T-helper 9 cell (primary cell): ENCODE data around the gene MRFAP1.
"Not testable (repeated sequence)": the region's sequence is repeated elsewhere in the genome, so short reads cannot be mapped to it uniquely, and the experiment has no call there.

ENCODE experiments used
- DNase-seq: peaks from one replicate; pipeline ENCODE4 v3.0.0-alpha.2; 2020

MRFAP1 gene

DNA sequence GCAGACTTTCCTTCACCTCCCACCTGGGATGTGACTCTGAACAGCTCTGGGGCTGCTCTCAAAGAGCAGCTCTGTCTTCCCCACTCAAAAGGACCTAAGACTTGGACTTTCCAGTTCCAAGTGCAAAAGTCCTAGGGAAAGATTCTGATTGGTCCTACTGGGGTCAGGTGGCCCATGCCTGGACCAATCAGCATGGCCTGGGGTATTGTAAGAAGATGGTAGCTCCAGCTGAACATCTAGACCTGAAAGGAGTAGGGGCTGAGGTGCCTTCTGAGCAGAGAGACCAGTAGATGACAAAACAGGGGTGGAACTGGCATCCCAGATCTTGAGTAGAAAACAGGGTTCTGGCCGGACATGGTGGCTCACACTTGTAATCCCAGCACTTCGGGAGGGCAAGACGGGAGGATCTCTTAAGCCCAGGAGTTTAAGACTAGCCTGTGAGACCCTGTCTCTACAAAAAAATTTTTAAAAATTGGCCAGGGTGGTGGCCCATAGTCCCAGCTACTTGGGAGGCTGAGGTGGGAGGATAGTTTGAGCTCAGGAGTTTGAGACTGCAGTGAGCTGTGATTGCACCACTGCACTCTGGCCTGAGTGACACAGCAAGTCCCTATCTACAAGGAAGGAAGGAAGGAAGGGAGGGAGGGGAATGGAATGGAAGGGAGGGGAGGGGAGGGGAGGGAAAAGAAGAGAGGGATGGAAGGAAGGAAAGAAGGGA is 27.4 kb upstream of the MRFAP1 start:
- DNase-seq: no peak

DNA sequence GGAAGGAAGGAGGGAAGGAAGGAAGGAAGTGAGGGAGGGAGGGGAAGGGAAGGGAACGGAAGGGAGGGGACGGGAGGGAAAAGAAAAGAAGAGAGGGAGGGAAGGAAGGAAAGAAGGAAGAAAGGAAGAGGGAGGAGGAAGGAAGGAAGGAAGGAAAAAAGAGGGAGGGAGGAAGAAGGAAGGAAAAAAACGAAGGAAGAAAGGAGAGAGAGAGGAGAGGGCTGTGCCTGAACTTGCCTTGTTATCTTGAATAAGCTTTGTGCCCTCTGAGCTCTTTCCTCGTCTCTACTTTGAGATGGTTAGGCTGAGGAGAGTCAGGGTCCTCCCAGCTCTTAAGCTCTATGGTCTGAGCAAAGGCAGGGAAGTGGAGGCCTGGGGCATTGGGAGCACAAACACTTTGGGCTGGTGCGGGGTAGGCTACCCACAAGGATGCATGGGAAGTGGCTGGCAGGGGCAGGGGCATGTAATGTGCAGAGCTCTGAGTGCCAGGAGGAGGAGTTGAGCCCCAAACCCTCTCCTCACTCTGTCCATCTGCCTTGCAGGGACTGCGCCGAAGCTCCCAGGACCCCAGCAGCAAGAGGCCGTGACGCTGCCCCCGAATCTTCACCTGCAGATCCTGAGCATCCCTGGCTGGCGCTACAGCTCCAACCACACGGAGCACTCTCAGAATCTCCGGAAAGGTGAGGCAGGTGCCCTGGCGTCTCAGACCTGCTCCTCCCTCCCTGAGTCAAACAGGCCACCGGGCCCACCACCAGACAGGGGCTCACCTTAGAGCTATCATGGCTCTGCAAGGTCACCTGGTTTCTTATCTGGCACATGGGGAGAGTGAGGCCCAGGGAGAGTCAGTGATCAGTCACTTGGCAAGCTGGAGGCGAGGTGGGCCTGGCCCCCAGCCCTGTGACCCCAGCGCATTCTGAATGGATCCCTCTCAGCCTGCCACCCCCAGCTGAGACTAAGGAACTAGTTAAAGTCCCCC is 26.5 kb upstream of the MRFAP1 start:
- DNase-seq: no peak

DNA sequence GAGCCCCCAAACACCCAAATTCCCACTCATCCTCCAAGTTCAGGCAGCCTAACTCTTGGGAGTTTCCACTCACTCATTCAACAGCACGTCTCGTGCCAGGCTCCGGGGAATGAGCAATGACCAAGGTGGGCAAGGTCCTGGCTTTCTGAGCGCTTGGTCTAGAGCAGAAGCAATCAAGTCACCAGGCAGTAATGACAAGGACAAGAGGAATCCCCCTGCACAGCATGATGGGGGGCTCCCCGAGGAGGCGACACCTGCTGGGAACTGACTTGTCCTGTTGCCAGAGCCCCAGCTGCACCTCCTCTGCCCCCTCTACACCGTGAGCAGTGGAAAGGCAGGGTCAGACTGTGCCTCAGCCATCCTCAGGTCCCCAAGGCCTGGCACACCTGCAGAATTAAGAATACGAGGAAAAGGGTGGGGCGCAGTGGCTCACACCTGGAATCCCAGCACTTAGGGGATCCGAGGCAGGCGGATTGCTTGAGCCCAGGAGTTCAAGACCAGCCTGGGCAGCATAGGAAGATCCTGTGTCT is 25.7 kb upstream of the MRFAP1 start:
- DNase-seq: no peak

DNA sequence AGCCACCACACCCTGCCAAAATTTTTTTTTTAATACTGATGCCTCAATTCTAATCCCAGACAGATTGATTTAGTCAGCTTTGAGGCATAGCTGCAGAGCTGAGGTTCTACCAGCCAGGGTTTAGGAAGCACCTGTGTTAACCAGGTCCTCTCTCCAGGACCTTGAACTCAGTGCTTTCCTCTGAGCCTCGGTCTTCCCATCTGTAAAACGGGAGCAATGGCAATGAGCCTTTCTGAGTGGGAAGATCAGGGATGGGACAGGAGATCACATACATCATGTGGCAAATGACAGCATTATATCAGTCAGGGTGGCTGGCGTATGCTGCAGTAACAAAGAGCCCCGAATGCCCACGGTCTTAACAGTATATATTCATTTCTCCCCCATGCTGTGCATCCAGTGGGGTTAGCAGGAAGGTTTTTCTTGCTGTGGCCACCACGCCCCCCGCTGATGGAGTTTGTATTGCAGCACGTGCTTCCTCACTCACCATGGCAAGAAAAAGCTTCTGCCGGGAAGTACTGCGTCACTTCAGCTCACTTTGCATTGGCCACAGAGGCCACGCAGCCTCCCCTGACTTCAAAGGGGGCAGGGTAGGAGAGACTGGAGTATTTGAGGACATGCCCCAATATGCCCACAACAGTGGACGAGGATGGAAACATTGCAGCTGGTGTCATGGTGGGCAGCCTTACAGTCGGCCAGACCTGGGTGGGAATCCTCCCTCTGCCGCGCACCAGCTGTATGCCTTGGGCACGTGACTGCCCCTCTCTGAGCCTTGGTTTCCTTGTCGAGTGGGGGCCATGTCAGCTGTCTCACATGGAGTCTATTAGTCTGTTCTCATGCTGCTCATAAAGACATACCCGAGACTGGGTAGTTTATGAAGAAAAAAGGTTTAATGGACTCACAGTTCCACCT is 24.1 kb upstream of the MRFAP1 start:
- no peak for DNase-seq

DNA sequence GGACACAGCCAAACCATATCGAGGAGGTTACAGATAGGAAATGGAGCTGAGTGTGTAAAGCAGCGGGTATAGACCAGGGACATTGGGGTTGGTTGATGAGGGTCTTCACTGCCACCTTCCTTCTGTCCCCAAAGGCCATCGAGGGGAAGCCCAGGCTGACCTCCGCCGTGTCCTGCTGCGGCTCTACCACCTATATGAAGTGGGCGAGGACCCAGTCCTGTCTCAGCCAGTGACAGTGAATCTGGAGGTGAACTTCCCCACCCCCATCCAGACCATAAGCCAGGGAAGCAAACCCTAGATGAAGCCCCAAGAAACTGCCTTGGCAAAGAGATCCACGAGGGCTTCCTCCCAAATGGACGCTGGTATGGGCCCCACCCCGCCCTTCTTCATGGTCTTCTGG is 23.2 kb upstream of the MRFAP1 start:
- no peak for DNase-seq

DNA sequence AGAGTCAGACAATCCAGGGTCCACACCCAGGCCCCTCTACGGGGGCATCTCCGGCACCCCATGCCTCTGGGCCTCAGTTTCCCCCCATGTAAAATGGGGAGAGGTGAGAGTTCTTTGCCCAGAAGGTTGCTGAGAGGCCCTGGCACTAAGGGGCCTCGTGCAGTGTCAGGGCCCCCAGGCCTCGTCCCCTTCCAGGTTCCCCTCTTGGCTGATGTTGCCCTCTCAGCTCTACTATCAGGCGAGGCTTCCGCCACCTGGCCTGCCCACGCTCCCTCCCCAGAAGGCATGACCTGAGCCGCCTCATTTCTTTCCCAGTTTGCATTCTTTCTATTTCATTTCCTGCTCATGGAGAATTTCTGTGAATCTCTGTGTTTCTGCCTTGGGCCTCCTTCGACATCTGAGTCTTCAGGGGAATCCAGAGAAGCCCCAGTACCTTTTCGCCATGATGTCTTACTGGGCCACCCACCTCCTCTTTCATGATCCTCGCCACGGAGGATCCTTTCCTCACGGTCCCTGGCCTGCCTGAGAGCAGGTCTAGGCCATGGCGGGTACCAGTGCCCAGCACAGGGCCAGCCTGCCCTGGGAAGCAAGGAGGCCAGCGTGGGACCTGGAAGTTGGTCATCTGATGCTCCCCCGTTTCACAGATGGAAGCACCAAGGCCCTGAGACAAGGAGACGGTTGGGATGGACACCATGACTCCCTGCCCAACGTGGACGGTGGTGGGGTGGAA is 21.9 kb upstream of the MRFAP1 start:
- DNase-seq: no peak

DNA sequence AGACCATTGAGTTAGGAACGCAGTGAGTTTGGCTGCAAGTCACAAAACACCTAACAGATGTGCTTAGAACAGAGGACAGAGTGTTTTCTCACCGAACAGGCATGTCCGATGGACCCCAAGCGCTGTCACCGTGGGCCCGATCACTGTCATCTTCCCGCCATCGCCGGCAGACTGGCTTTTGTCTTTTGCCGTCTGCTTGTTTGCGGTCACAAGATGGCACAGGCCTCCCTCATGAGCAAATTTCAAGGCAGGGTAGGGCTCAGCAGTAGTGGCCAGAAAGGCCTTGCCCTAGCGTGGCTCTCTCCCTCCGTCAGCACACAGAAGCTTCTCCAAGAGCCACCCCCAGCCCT is 21.4 kb upstream of the MRFAP1 start:
- DNase-seq: no peak

DNA sequence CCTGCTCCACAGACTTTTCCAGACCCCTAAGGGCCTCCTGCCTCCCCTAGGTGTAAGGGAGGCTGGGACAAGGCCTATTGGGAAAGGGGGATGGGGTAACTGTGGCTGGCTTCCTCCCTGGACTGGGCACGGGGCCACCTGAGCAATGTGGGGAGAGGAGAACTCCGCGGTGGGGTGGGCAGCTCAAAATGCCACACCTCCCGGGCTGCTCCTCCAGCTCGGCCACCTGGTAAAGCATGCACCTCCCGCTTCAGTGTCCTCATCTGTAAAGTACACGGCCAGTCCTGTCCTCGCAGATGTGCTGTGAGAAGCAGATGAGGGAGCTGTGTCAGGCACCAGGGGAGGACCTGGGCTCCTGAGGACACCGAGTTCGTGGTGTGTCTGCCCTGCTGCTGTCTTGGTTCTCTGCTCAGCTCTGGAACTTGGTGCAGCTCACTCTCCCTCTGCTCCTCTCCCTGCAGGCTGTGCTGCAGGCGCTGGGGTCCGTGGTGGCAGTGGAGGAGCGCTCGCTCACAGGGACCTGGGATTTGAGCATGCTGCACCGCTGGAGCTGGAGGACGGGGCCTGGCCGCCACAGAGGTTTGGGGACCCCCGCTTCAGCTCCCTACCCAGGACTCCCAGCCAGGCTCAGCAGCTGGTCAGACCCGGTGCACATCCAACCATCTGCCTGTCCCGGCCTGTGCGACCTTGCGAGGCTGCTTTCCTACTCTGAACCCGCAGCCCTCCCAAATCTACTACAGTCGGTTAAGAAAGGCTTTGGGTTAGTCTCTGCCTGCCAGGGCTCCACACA is 20.8 kb upstream of the MRFAP1 start:
- DNase-seq: no peak

DNA sequence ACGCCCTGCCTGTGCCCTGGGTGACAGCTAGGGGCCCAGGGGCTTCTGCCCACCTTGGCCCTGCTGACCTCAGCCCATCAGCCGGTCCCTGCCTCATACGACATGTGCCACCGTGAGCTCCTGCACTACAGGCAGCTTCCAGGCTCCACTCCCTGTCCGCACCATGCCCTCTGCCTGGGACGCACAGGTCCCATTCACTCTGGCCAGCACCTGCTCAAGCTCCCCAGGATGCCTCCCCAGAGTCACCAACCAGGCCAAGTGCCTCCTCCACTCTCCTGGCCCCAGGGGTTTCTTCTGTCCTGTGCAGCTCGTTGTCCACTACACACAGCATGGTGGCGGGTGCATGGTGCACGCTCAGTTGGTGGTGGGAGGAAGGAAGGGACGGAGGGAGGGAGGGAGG is 20.2 kb upstream of the MRFAP1 start:
- no peak for DNase-seq

DNA sequence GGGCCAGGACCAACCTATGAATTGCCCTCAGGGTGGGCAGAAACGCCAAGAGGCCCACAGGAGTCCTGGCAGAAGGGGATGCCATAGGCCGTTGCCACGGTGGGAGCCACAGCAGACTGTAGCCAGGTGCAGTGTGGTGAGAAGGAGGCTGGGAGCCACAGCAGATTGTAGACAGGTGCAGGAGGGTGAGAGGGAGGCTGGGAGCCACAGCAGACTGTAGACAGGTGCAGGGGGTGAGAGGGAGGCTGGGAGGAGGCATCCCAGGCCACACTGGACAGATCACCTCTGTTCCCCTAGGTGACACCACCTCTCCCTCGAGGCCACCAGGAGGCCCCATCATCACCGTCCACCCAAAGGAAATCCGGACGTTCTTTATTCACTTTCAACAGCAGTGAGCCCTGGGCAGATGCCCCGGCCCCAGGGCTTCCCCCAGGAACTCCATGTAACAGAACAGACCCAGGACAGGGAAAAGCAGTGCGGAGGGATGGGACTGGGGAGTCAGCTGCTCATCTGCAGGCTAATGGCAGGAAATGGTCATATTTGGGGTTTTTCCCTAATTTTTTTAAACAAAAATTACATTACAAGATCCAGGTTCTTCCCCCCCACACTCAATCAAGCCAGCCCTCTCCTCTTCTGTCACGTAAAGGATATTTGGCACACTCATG is 19.5 kb upstream of the MRFAP1 start:
- DNase-seq: no peak

DNA sequence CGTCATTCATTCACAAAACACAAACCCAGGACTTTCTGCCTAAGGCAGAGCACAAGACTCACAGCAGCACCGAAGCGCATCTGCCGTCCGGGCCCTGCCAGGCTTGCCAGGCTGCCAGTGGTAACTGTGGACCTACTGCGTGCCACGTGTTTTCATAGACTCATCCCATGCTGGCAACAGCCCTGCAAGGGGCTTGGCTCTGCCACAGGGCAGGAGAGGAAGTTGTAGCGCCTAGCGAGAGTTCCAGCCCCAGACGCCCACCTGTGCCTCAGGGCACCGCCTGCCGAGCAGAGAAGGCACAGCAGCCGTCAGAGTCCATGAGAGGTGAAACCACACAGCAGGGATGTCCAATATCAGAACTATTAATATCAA is 18.9 kb upstream of the MRFAP1 start:
- no peak for DNase-seq

DNA sequence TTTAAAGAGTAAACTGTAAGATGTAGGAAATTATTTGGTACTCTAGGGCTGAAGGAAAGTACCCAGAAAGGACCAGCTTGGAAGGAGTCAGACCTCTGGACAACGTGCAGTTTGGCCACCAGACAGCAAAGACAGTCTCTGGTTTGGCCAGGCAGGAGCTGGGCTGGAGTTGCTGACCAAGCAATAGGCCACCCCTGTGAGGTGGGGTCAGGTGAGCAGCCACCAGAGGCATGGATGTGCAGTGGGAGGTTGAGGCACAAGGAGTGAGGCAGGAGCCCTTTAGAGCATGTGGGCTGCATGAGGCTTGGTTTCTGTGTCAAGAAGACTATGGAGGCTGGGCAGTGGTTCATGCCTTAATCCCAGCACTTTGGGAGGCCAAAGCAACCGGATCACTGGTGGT is 17.7 kb upstream of the MRFAP1 start:
- DNase-seq: no peak

DNA sequence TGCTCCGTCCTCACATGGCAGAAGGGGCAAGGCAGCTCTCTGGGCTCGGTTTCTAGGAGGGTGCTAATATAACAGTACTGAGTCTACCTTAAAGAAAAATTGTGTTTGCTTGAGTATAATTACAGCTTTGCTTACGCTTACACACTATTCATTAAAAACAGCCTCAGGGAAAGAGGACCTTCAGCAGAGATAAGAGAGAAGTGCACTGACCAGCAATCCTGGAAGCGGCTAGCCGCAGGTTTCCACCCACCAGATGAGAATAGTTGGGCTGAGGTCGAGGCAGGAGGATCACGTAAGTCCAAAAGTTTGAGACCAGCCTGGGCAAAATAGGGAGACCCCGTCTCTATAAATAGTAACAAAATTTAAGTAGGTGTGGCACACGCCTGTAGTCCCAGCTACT is 15.2 kb upstream of the MRFAP1 start:
- DNase-seq: no peak

DNA sequence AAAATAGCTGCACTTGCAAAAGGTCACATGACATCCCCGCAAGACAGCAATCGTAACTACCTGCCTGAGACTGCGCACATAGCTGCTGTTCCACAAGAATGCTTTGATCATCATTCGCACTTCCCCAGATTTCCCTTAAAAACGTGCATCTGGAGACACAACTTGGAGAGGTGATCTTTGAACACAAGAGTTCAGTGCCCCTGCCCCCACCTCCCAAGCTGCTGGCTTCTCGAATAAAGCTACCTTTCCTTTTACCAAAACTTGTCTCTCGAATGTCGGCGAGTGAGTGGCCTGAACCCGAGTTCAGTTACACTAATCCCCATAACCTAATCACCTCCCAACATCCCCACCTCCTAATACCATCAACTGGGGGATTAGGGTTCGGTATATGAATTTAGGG is 14.4 kb upstream of the MRFAP1 start:
- no peak for DNase-seq

DNA sequence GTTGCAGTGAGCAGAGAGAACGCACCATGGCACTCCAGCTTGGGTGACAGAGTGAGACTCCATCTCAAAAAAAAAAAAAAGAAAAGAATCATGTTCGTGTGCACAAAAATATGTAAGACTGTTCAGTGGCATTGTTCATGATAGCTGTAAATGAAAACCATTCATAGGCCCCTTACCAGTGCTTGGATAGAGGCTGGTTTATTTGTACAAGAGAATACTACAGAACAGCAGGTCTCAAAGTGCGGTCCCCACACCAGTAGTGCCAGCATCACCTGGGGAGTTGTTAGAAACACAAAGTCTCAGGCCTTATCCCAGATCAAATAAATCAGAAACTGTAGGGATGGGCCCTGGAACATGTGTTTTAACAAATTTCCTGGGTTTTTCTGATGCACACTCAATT is 12.7 kb upstream of the MRFAP1 start:
- no peak for DNase-seq

DNA sequence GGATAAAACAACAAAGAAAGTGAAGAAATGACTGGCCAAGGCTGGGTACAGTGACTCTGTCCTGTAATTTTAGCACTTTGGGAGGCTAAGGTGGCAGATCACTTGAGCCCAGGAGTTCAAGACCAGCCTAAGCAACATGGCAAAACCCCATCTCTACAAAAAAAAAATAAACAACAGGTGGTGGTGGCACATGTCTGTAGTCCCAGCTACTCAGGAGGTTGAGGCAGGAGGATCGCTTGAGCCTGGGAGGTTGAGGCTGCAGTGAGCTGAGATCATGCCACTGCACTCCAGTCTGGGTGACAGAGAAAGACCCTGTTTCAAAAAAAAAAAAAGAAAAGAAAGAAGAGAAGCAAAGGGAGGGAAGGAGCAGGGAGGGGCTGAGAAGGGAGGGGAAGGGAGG is 12.0 kb upstream of the MRFAP1 start:
- DNase-seq: not testable (repeated sequence)

DNA sequence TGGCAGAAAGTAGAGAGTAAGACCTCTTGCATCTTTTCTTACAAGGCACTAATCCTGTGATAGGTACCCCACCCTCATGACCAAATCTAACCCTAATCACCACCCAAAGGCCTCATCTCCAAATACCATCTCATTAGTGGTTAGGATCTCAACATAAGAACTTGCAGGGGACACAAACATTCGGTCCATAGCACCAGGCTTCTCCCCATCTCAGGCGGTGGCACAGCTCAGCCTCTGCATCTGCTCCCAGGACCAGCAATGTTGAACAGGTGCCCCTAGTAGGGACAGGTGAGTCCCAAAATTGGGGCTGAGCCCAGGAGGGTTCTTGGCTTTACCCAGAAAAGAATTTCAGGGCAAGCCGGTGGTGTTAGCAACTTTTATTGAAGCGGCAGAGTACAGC is 8.4 kb upstream of the MRFAP1 start:
- DNase-seq: no peak

DNA sequence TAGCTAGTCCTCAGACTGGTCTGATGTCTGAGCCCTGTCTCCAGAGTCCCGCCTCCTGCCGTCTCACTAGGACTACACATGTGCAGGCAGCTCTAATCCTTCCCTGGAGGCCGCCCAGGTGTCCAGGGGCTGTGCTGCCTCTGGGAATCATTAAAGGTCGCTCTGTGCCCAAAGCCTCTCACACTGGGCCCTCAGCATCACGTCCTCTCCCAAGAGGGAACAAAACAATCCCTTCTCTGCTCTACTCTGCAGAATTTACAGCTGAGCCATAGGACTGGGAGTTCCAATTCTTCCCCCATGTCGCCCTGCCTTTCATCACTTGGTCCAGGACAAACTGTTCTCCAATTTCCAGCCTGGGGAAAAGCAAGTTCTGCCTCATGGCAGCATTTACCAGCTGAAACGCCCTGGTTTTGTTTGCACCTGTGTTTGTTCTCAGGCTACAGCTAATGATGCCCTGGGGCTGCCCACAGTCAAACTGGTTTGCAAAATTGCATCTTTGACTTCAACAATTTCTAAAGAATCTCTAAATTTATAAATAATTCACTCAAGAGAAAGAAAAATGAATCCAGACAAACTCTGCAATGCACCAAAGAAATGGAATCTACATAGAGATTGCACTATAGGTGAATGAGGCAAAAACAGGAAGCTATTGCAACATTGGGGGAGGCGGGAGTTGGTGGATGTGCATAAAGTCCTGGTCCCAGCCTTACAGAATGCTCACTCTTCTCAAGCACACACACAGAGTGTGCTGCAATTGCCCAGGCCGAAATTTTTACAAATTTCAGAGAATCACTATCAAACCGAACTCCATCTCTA is 7.2 kb upstream of the MRFAP1 start:
- DNase-seq: no peak

DNA sequence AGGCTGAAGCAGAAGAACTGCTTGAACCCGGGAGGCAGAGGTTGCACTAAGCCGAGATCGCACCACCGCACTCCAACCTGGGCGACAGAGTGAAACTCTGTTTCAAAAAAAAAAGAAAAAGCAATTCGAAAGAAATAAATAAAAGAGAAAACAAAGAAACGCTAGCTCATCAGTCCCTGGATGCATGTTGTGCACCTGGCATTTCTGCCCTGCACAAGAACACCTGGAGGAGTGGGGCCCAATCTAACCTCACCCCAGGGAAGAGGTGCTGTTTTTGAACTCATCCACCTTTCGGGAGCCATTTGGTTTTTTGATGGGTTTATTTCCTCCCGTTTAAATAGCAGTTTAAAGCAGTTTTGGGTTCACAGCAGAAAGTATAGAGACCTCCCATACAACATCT is 5.7 kb upstream of the MRFAP1 start:
- DNase-seq: no peak

DNA sequence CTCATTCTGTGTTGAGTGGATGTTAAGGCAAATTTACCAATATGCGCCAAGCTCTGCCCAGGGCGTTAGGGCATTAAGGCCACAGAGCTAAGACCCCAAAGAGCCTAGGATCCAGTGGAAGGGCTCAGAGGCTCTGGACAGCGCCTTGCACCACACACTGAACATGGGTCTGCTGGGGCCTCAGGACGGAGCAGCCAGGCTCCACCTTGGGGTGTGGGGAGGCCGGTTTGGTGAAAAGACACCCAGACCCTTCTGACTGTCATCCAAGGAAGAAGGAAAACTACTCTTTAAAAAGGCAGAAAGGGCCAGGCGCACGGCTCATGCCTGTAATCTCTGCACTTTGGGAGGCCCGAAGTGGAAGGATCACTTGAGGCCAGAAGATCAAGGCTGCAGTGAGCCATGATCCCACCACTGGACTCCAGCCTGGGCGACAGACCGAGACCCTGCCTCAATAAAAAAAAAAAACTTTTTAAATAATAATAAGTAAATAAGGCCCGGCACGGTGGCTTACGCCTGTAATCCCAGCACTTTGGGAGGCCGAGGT is 1.3 kb upstream of the MRFAP1 start:
- no peak for DNase-seq
